Fibroblast of skin of back (primary cell): Measurements from ENCODE around the gene MPLKIP. TPM values are rescaled to one million over a fixed set of nuclear protein-coding genes. Genes with fewer than 3 reads are reported as not detected.
"Not testable (repeated sequence)": the region's sequence is repeated elsewhere in the genome, so short reads cannot be mapped to it uniquely, and the experiment has no call there.

ENCODE experiments used
- DNase-seq: peaks from one replicate; pipeline ENCODE4 v3.0.0-alpha.2; 2013
- polyA plus RNA-seq, 2 experiments: library from polyadenylated mRNA; unstranded; fragments of 120-200 nt; gene quantifications; one replicate each; pipeline ENCODE4 v1.2.1, GENCODE V29; 2013; ENCODE audit not compliant: insufficient read length in 2 of 2

MPLKIP gene
- polyA plus RNA-seq (2013, experiment 1 of 2; ENCODE audit: insufficient read length) = 39.4 TPM
- 55.1 TPM for polyA plus RNA-seq (2013, experiment 2 of 2; ENCODE audit: insufficient read length)

DNA sequence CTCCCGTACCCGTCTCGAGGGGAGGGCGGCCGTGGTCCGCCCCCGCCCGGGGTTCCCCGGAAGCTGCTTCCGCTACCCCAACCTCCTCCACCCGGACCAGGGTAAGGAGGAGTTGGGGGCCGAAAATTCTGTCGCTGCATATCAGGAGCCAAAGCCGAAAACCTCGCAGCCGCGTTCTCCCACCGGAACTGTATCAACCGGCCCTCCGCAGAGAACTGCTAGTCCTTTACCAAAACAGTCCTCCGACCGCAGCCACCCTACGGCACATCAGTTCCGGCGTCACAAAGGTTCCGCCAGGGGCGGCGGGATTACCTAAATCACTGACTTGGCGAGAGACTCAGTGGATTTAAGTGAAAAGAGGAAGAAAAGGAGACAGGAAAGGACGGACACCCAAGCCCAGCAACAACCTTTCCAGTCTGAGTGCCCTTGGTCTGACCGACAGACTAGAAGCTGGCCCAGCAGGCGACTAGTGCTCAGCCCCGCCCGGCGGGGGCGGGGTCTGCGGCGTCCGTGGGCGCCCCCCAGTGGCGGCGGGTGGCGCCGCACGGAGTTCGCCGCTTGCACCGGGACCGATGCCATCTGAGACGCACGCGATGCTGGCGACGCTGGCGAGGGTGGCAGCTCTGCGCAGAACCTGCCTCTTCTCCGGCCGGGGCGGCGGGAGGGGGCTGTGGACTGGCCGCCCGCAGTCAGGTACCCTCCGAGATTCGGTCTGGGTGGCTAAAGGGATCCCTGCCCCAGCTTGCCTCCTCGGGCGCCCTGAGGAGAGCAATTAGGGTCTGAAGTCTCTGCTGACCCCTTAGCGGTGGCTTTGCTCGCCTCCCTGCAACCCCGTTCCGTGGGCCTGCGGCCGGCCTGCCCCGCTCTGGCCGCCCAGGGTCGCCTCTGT lies at the start of gene MPLKIP, which contains the start of gene SUGCT:
Gene MPLKIP (minus strand): TSS at position 195 of the 889 bp plus-strand sequence. CDS start 55 bp downstream, at position 140.
Gene SUGCT (plus strand): TSS at position 578 of the 889 bp plus-strand sequence.
- DNase-seq = peak; percentile 86

DNA sequence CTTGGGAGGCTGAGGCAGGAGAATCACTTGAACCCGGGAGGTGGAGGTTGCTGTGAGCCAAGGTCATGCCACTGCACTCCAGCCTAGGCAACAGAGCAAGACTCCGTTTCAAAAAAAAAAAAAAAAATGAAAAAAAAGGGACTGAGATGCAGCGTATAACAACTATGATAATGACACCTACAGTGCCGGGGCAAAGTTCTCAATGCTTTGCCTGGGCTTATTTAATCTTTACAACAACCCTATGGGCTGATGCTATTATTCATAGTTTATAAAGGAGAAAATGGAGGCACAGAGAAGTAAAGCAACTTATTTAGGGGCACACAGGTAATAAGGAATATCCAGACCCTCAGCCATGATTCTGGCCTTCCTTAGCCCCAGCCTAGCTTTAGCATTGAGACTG lies 48.0 kb upstream of the MPLKIP start:
- DNase-seq = no peak

DNA sequence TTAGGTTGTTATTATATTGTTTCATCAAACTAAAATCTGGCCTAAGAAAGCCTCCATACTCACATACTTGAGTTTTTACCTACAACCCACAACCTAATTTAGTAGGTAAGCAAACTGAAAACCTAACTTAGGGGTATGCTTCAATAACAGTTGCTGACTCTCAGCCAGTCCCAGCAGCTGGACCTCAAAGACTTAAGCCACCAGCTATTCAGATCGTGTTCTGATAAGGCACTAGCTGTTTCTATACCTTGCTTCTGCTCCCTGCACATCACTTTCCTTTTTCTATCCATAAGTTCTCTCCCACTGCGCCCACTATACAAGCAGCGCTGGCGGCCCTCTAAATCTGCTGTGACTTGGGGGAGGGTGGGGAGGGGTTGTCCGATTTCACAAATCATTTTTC lies 42.6 kb upstream of the MPLKIP start:
- DNase-seq = no peak

DNA sequence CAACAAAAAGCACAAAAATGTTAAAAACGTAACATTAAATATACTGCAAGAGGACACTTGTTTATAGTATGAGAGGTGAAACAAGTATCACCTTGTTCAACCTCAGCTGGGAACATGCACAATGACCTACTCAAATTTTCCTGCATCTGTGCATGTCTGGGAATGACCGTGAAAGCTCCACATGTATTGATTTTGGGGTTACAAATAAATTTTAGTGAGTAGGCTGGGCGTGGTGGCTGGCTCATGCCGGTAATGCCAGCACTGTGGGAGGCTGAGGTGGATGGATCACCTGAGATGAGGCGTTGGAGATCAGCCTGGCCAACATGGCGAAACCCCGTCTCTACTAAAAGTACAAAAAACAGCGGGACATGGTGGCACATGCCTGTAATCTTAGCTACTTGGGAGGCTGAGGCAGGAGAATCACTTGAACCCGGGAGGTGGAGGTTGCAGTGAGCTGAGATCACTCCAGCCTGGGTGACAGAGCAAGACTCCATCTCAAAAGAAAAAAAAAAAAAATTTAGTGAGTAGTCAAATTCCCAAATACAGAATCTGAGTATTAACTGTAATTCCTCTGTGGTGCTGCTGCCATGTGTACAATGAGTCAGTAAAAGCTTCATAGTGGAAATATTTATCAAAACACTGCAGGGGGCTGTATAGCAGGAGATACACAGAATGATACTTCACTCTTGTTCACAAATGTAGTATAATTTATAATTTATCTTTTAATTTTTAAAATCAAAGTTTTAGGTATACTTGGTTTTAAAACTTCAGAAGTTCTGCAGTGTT lies 41.5 kb upstream of the MPLKIP start:
- peak; percentile 82 for DNase-seq

DNA sequence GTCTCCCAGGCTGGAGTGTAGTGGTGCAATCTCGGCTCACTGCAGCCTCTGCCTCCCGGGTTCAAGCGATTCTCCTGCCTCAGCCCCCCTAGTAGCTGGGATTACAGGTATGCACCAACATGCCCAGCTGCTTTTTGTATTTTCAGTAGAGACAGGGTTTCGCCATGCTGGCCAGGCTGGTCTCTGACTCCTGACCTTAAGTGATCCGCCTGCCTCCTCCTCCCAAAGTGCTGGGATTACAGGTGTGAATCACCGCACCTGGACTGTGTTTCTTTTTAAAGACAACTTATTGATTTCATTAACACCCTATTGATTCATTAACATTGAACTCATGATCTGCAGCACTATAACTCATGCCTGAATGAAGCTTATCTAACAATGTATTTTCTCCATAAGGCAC lies 40.8 kb upstream of the MPLKIP start:
- DNase-seq = not testable (repeated sequence)

DNA sequence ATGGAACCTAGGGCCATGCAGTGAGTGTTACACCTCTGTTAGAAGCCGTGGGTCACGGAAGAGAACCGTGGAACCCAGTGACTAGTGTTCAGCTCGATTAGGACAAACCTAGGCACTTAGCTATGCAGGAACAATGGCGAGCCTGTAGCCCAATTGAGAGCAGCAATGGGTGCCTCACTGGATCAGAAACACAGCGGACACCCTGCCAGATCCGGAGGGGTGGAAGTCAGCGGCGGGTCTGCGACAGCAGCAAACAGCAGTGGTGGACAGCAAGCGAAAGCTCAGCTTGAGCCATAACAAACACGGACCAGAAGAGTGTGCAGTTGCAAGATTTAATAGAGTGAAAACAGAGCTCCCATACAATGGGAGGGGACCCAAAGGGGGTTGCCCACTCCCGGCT lies 38.7 kb upstream of the MPLKIP start:
- not testable (repeated sequence) for DNase-seq

DNA sequence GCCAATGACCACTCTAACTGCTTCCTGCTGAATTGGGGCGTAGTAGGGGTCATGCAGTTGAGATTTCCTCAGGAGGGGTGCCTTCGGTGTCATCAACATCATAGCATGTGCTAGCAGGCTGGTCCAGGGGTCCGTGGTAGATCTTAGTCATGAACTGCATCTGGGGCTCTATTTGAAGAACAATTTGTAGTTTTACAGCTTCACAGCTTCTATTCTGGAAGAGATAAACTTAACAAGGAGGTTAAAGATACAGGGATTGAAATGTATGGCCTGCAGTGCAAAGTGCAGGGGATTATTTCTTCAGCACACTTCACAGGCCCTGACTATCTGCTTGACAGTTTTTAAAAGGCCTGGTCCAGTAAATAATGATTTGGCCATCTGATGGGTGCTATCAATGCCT lies 33.8 kb upstream of the MPLKIP start:
- not testable (repeated sequence) for DNase-seq

DNA sequence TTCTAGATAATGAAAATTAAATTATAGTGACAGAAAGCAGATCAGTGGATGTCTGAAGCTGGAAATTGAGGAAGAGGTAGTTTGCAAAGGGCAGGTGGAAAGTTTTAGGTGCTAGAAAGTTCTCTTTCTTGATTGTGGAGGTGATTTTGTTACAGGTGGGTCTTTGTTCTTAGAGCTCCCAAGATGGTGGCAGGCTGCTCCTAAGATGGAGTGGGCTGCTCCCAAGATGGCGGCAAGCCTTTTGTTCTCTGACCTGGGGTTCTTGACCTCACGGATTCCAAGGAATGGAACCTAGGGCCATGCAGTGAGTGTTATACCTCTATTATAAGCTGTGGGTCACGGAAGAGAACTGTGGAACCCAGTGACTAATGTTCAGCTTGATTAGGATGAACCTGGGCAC lies 32.9 kb upstream of the MPLKIP start:
- no peak for DNase-seq

DNA sequence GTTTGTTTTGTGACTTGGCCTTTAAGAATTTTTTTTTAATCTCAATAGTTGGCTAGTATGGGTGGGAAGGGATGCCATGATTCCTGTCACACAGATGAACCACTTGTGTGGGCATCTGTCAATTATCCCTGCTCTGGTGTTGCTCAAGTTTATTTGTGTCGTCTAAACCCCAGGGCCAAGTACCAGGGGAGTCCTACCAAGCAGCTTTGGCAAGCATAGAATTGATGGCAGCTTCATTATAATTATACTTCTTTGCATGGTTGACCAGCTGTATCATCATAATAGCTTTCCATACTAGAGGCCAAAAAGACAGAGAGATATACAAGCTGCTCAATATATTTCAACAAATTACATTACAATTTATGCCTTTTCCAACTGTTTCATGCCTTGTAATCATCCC lies 30.8 kb upstream of the MPLKIP start:
- DNase-seq = no peak

DNA sequence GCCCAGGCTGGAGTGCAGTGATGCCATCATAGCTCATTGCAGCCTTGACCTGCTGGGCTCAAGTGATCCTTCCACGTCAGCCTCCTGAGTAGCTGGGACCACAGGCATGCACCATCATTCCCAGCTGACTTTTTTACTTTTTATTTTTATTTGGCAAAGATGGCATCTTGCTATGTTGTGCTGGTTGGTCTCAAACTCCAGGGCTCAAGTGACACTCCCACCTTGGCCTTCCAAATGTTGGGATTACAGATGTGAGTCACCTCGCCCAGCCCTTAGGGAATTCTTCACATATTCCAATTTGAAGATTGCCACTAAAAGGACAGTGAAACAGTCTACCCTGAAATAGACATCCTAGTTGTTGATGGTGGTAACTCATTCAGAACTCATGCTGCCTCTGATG lies 28.1 kb upstream of the MPLKIP start:
- DNase-seq = peak; percentile 61

DNA sequence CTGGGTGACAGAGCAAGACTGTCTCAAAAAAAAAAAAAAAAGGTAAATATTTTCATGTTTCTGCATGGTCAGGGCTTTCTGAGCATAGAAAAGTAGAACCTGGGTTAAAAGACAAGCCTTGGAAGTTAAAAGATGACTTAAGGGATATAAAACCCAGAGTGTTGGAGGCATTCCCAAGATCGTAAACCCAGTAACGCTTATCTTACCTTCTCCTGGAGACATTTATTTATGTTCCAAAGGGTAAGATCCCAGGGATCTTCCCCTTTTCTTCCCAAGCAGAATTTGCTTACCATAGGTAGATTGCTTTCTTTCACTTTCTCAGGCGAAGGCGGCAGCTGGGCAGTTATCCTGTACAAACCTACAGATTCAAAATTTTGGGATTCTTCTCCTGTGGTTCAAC lies 22.6 kb upstream of the MPLKIP start:
- no peak for DNase-seq

DNA sequence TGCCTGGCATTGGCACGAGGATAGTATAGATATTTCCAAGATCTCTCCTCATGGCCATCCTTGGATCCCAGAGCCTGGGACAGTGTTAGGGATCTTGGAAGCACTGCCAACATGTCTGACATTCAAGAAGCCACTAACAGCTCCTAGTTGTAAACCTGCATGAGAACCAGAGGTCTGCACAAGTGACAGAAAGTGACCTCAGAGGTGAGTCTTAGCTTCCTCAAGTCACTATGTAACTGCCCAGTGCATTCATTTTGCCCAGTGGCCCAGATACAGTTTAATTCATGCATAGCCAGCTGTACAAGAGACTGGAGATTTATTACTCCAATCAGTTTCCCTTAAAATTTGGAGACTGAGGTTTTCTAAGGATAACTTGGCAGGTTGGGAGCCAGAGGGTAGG lies 17.1 kb upstream of the MPLKIP start:
- DNase-seq = no peak

DNA sequence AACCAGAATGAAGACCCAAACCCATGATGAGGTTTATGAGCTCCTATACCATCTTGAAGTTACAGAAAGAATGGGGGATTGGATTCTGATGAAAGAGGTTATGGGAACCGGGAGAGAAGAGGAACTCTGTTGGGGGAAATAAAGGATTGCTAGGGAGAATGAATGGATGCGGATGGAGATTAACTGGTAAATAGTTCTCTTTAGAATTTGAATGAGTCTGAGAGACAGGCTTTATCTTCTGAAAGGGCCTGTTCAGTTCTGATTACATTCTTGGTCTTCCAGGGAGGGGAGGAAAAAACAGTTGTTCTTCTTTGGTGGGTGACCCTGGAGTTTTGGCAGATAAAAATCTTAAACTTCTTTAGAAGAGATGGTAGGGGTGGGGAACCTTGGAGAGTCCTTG lies 14.2 kb upstream of the MPLKIP start:
- no peak for DNase-seq

DNA sequence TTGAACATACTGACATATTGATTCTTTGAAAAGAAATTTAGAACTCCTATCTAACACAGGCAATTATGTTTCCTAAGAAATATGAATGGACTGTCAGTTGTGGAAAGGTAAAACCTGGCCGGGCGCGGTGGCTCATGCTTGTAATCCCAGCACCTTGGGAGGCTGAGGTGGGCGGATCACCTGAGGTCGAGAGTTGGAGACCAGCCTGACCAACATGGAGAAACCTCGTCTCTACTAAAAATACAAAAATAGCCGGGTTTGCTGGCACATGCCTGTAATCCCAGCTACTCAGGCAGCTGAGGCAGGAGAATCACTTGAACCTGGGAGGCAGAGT lies 13.8 kb upstream of the MPLKIP start:
- not testable (repeated sequence) for DNase-seq

DNA sequence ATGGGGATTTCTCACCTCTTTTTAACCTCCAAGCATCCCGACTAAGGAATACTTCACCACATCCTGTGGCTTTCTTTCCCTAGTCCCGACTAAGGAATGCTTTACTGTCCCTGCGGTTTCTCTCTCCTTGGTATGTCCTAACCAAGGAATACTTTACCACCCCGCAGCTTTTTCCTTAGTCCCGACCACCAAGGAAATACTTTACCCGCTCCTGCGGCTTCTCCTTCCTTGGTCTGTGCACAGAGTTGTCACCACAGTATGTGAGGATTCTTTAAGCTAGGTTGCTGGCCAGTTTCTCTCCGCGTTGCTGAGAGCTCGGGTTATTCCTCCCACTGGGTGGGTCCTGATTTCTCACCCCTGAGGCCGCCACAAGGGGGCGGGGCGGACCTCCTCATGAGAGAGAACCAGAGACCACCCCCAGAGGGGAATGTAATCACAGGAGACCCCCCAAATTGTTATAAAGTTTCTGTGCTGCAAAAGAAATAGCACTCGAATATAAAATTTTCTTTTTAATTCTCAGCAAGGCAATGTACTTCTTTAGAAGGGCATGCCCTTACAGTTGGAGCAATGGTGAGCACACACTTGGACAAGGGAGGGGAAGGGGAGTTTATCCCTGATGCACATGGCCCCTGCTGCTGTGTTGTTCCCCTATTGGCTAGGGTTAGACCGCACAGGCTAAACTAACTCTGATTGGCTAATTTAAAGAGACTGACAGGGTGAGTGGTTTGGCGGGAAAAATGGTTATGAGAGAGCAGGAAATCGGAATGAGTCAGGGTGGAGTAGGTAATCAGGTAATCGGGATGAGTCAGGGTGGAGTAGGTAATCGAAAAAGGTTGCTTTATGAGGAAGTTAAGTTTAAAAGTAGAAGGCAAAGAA lies 13.2 kb upstream of the MPLKIP start:
- peak; percentile 61 for DNase-seq

DNA sequence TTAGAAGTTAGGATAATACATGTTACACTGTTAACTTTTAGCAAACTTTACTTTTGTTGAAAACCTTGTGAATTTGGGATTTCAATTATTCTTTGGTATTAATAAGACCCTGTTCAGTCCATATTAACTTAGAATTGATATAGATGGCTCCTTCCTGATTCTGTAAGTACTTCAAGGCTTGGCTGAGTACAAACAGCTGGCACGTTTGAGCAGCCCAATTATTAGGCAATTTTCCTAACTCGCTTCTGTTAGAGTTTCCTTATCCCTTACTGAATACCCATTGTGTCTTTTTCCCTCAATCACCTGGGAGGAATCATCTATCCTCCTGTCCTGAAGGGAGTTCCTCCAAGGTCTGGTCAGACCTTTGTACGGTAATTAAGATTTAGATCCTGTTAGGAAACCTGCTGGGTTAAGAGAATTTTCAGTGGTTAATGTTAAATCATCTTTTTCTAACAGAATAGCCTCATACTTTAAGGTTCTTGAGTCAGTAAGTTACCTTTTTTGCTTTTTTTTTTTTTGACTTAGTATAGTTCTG lies 11.2 kb upstream of the MPLKIP start:
- not testable (repeated sequence) for DNase-seq

DNA sequence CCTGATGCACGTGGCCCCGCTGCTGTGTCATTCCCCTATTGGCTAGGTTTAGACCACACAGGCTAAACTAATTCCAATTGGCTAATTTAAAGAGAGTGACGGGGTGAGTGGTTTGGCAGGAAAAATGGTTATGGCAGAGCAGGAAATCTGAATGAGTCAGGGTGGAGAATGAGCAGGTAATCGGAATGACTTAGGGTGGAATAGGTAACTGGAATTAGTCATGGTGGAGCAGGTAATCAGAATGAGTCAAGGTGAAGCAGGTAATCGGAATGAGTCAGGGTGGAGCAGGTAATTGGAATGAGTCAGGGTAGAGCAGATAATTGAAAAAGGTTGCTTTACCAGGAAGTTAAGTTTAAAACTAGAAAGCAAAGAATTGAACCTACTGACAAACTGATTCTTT lies 7.5 kb upstream of the MPLKIP start:
- not testable (repeated sequence) for DNase-seq

DNA sequence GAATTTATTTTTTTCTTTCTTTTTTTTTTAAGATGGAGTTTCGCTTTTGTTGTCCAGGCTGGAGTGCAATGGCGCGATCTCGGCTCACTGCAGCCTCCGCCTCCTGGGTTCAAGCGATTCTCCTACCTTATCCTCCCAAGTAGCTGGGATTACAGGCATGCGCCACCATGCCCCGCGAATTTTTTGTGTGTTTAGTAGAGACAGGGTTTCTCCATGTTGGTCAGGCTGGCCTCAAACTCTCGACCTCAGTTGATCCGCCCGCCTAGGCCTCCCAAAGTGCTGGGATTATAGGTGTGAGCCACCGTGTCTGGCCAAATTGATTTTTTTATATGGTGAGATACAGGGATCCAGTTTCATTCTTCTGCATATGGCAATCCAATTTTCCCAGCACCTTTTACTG lies 5.5 kb upstream of the MPLKIP start:
- not testable (repeated sequence) for DNase-seq

DNA sequence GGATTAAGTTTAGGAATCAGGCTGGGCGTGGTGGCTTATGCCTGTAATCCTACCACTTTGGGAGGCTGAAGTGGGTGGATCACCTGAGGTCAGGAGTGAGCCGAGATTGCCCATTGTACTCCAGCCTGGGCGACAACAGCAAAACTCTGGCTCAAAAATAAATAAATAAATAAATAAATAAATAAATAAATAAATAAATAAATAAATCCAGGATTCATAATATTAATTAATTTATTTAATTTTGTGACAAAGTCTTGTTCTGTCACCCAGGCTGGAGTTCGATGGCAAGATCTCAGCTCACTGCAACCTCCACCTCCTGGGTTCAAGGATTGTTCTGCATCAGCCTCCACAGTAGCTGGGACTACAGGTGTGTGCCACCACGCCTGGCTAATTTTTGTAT lies 4.6 kb upstream of the MPLKIP start:
- no peak for DNase-seq

DNA sequence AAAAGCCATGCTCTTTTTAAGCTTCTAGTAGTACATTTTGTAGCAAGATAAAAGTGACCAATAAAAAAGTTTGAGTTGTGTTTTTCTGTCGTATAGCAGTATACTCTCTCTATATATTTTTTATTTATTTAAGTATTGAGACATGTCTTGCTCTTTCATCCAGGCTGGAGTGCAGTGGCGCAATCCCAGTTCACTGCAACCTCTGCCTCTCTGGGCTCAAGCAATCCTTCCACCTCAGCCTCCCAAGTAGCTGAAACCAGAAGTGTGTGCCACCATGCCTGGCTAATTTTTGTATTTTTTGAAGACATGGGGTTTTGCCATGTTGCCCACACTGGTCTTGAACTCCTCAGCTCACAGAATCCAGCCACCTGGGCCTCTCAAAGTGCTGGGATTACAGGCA lies 3.1 kb upstream of the MPLKIP start:
- no peak for DNase-seq

DNA sequence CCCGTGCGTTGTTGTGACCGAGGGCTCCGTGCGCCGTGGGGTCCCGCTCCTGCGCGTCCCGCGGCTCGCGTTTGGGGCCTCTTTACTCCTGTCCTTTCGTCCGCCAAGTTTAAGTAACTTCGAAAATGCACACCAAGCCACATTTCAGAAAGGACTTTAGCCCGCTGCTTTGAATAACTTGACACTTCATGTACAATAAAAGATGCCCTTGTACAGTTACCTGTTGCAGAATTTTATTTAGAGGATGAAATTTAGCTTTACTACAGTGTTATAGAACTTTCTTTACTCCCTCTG lies 842 bp upstream of the MPLKIP start:
- peak; percentile 32 for DNase-seq
